ENCODE data around the gene RIMS3. TPM values are rescaled to one million over a fixed set of nuclear protein-coding genes. Genes with fewer than 3 reads are reported as not detected.

RIMS3 gene
- total RNA-seq, 1 experiment from 2014 or later: 4.2 TPM

Other genes with a start within 250 kb of the RIMS3 start
- gene ZFP69B, start 215.2 kb downstream of the RIMS3 start, total RNA-seq (2014; rRNA removed; shearing (Covaris generic); ENCODE audit: low replicate concordance): 11.1 and 12.9 TPM in 2 replicates
- gene ZFP69, start 188.4 kb downstream of the RIMS3 start, total RNA-seq (2014; rRNA removed; shearing (Covaris generic); ENCODE audit: low replicate concordance): 13.5 and 14.5 TPM in 2 replicates
- 5.2 and 9.1 TPM in 2 replicates for gene EXO5, start 156.9 kb downstream of the RIMS3 start, total RNA-seq (2014; rRNA removed; shearing (Covaris generic); ENCODE audit: low replicate concordance)
- gene ZNF684, start 134.0 kb downstream of the RIMS3 start, total RNA-seq (2014; rRNA removed; shearing (Covaris generic); ENCODE audit: low replicate concordance): 3.4 and 8.5 TPM in 2 replicates
- gene NFYC, start 26.0 kb upstream of the RIMS3 start, total RNA-seq (2014; rRNA removed; shearing (Covaris generic); ENCODE audit: low replicate concordance): 52.4 and 62.6 TPM in 2 replicates
- 2.3 and 3.2 TPM in 2 replicates for gene KCNQ4, start 118.1 kb upstream of the RIMS3 start, total RNA-seq (2014; rRNA removed; shearing (Covaris generic); ENCODE audit: low replicate concordance)
- not detected in 2 replicates for gene CITED4, start 196.7 kb upstream of the RIMS3 start, total RNA-seq (2014; rRNA removed; shearing (Covaris generic); ENCODE audit: low replicate concordance)

All from Karpas-422 (cell line).